HEK293T (cell line): Measurements from ENCODE around the gene CRIM1.

Experiments used
- ARNT ChIP-seq: fragments of 450-650 bp; IDR thresholded peaks from 2 replicates; pipeline ENCODE4 v1.6.1; 2017; ENCODE audit warnings: mild to moderate bottlenecking
- BHLHE40 ChIP-seq: fragments of 450-650 bp; IDR thresholded peaks from 2 replicates; pipeline ENCODE4 v1.6.1; 2016; ENCODE audit warnings: mild to moderate bottlenecking, moderate library complexity, borderline replicate concordance
- ELF4 ChIP-seq: fragments of 450-650 bp; IDR thresholded peaks from 2 replicates; pipeline ENCODE4 v1.6.1; 2017; ENCODE audit warnings: antibody characterized with exemption
- FOXA1 ChIP-seq: fragments of 450-650 bp; IDR thresholded peaks from 2 replicates; pipeline ENCODE4 v1.6.1; 2016; ENCODE audit warnings: mild to moderate bottlenecking
- FOXK2 ChIP-seq: fragments of 450-650 bp; IDR thresholded peaks from 2 replicates; pipeline ENCODE4 v1.6.1; 2016; ENCODE audit warnings: mild to moderate bottlenecking
- FOXM1 ChIP-seq: fragments of 450-650 bp; IDR thresholded peaks from 2 replicates; pipeline ENCODE4 v1.6.1; 2017; ENCODE audit warnings: mild to moderate bottlenecking, borderline replicate concordance
- LEF1 ChIP-seq: fragments of 450-650 bp; IDR thresholded peaks from 2 replicates; pipeline ENCODE4 v1.6.1; 2017; ENCODE audit warnings: mild to moderate bottlenecking, borderline replicate concordance
- PKNOX1 ChIP-seq: fragments of 450-650 bp; IDR thresholded peaks from 2 replicates; pipeline ENCODE4 v1.6.1; 2016
- SP1 ChIP-seq: fragments of 450-650 bp; IDR thresholded peaks from 2 replicates; pipeline ENCODE4 v1.6.1; 2017
- SUZ12 ChIP-seq: fragments of 450-650 bp; IDR thresholded peaks from 2 replicates; pipeline ENCODE4 v1.6.1; 2016; ENCODE audit warnings: mild to moderate bottlenecking
- TARDBP ChIP-seq: fragments of 450-650 bp; IDR thresholded peaks from 2 replicates; pipeline ENCODE4 v1.6.1; 2016

GRCh38 chr2:36574560-36574959 is 219.0 kb downstream of the CRIM1 start:
- TF ChIP-seq ELF4: no peak
- no peak for TF ChIP-seq FOXM1
- no peak for TF ChIP-seq SP1
- TF ChIP-seq SUZ12: no peak
- TF ChIP-seq FOXK2: no peak
- TF ChIP-seq TARDBP: no peak
- no peak for TF ChIP-seq FOXA1
- no peak for TF ChIP-seq LEF1
- TF ChIP-seq BHLHE40: no peak
- TF ChIP-seq ARNT: no peak
- no peak for TF ChIP-seq PKNOX1
